WTC11 (cell line): ENCODE results near the gene VANGL2. TPM values are rescaled to one million over a fixed set of nuclear protein-coding genes. Genes with fewer than 3 reads are reported as not detected.
A peak's percentile ranks its signal among the peaks of the same experiment; 100 is the strongest.

ENCODE experiments used
- ATAC-seq: fragments of 200-7000 bp; cut with Tn5 transposase; 2 replicates; pipeline ENCODE4 v1.10.0; 2021; ENCODE audit warnings: mild to moderate bottlenecking, moderate library complexity
- CTCF ChIA-PET: fragments of 300-600 bp; sonication (Branson Sonifier 250); formaldehyde crosslinking; loops from one replicate; lab custom pipeline; 2021; ENCODE audit warnings: antibody characterized with exemption; lab: Charles Lee
- POLR2A ChIA-PET: fragments of 350-600 bp; sonication (Branson Sonifier 250); formaldehyde crosslinking; loops from one replicate; lab custom pipeline; 2021; ENCODE audit warnings: antibody characterized with exemption; lab: Charles Lee
- DNase-seq: peaks from one replicate; pipeline ENCODE4 v3.0.0; 2021; ENCODE audit warnings: low spot score
- H3K27ac Mint-ChIP-seq: 2 replicates; pipeline ENCODE4 v1.8.0; 2021; ENCODE audit warnings: mixed read lengths
- H3K27me3 Mint-ChIP-seq: 2 replicates; pipeline ENCODE4 v1.8.0; 2021; ENCODE audit warnings: low read depth, mild to moderate bottlenecking, moderate library complexity, mixed read lengths
- H3K36me3 Mint-ChIP-seq: 2 replicates; pipeline ENCODE4 v1.8.0; 2021; ENCODE audit warnings: mixed read lengths
- H3K4me1 Mint-ChIP-seq: 2 replicates; pipeline ENCODE4 v1.8.0; 2022; ENCODE audit warnings: mixed read lengths
- H3K4me3 Mint-ChIP-seq: 2 replicates; pipeline ENCODE4 v1.8.0; 2021; ENCODE audit warnings: mild to moderate bottlenecking, moderate library complexity, mixed read lengths
- H3K9me3 Mint-ChIP-seq: 2 replicates; pipeline ENCODE4 v1.8.0; 2021; ENCODE audit warnings: mixed read lengths
- ARID4B ChIP-seq: sonication (generic); formaldehyde crosslinking; IDR thresholded peaks from 2 replicates; pipeline ENCODE4 v1.8.0; 2023; ENCODE audit warnings: missing genetic modification reagents, mild to moderate bottlenecking, borderline replicate concordance
- ATF2 ChIP-seq: sonication (generic); formaldehyde crosslinking; IDR thresholded peaks from 2 replicates; pipeline ENCODE4 v1.8.1; 2022; ENCODE audit warnings: low read depth, missing genetic modification reagents, borderline replicate concordance
- CBFB ChIP-seq: sonication (generic); formaldehyde crosslinking; IDR thresholded peaks from 2 replicates; pipeline ENCODE4 v1.8.1; 2022; ENCODE audit warnings: mild to moderate bottlenecking, low read depth, missing genetic modification reagents
- CTCF ChIP-seq: fragments of 200-600 bp; IDR thresholded peaks from 2 replicates; pipeline ENCODE4 v1.8.0; 2022; ENCODE audit warnings: antibody characterized with exemption
- FOXK1 ChIP-seq: sonication (generic); formaldehyde crosslinking; IDR thresholded peaks from 2 replicates; pipeline ENCODE4 v1.8.0; 2022; ENCODE audit warnings: mild to moderate bottlenecking, moderate library complexity, missing genetic modification reagents
- FOXP4 ChIP-seq: sonication (generic); formaldehyde crosslinking; IDR thresholded peaks from 2 replicates; pipeline ENCODE4 v1.8.0; 2022; ENCODE audit warnings: mild to moderate bottlenecking, missing genetic modification reagents
- GTF2I ChIP-seq: fragments of 250-450 bp; sonication (Bioruptor Pico); conservative IDR thresholded peaks from 2 replicates; pipeline ENCODE4 v1.4.0; 2021; ENCODE audit warnings: mild to moderate bottlenecking
- HMGXB4 ChIP-seq: sonication (generic); formaldehyde crosslinking; IDR thresholded peaks from 2 replicates; pipeline ENCODE4 v1.8.1; 2023; ENCODE audit warnings: mild to moderate bottlenecking, moderate library complexity, missing genetic modification reagents
- IRF2 ChIP-seq: sonication (generic); formaldehyde crosslinking; IDR thresholded peaks from 2 replicates; pipeline ENCODE4 v1.8.0; 2022; ENCODE audit warnings: low read depth, missing genetic modification reagents, borderline replicate concordance
- MAX ChIP-seq: sonication (generic); formaldehyde crosslinking; IDR thresholded peaks from 2 replicates; pipeline ENCODE4 v1.8.0; 2022; ENCODE audit warnings: mild to moderate bottlenecking, missing genetic modification reagents
- NFE2L1 ChIP-seq: sonication (generic); formaldehyde crosslinking; IDR thresholded peaks from 2 replicates; pipeline ENCODE4 v1.8.1; 2023; ENCODE audit warnings: missing genetic modification reagents
- NR1H2 ChIP-seq: sonication (generic); formaldehyde crosslinking; IDR thresholded peaks from 2 replicates; pipeline ENCODE4 v1.9.0; 2021; ENCODE audit warnings: mild to moderate bottlenecking, moderate library complexity, missing genetic modification reagents
- TEAD1 ChIP-seq: sonication (generic); formaldehyde crosslinking; IDR thresholded peaks from 2 replicates; pipeline ENCODE4 v1.8.0; 2022; ENCODE audit warnings: mild to moderate bottlenecking, missing genetic modification reagents
- TEAD4 ChIP-seq: sonication (generic); formaldehyde crosslinking; IDR thresholded peaks from 2 replicates; pipeline ENCODE4 v1.8.0; 2022; ENCODE audit warnings: mild to moderate bottlenecking, missing genetic modification reagents
- TP53 ChIP-seq: sonication (generic); formaldehyde crosslinking; IDR thresholded peaks from 2 replicates; pipeline ENCODE4 v1.8.1; 2023; ENCODE audit warnings: mild to moderate bottlenecking, missing genetic modification reagents
- ZBTB21 ChIP-seq: sonication (generic); formaldehyde crosslinking; IDR thresholded peaks from 2 replicates; pipeline ENCODE4 v1.8.1; 2023; ENCODE audit warnings: mild to moderate bottlenecking, missing genetic modification reagents, borderline replicate concordance
- ZNF263 ChIP-seq: sonication (generic); formaldehyde crosslinking; IDR thresholded peaks from 2 replicates; pipeline ENCODE4 v1.8.1; 2022; ENCODE audit warnings: low read depth, mild to moderate bottlenecking, moderate library complexity, missing genetic modification reagents
- total RNA-seq: library from RNA; stranded (reverse); gene quantifications from 3 replicates; pipeline ENCODE4 v1.2.3, GENCODE V29; 2021

Gene VANGL2
- total RNA-seq, 1 experiment from 2014 or later, result 68.0 TPM

- Mint-ChIP-seq H3K4me1 (peaks cover 40% of the 10 kb centered on the region), H3K27me3 (no peaks in the 10 kb centered on the region), H3K9me3 (no peaks in the 10 kb centered on the region), H3K27ac (no peak overlapping the region), H3K4me3 (peak overlapping the region; percentile 48), H3K36me3 (no peaks in the 10 kb centered on the region)
- ATAC-seq, result peak; percentile 43
- CTCF ChIA-PET, result interaction anchor here (0.7 to 8.3 kb wide), 16 partner anchors 11 to 289 kb away, joined by 3 to 199 read pairs (median 14); partner anchors contain the start of genes COPA, NCSTN, NHLH1 and VANGL2
- DNase-seq, result peak; percentile 50
- POLR2A ChIA-PET, result interaction anchor here (0.5 to 3.0 kb wide), 8 partner anchors 8 to 67 kb away, joined by 3 to 14 read pairs (median 4); partner anchors contain the start of gene NHLH1
- TF ChIP-seq ZNF263 (CRISPR knock-in tag), result peak; percentile 72; the same call in 1 of the 2 replicates
- TF ChIP-seq TEAD4 (CRISPR knock-in tag), result no peak
- peak; percentile 7; the same call in 1 of the 2 replicates for TF ChIP-seq MAX (CRISPR knock-in tag)
- no peak for TF ChIP-seq NFE2L1 (CRISPR knock-in tag)
- TF ChIP-seq TEAD1 (CRISPR knock-in tag), result no peak
- no peak for TF ChIP-seq GTF2I (CRISPR knock-in tag)
- no peak for TF ChIP-seq ZBTB21
These were observed 25.9 kb upstream of the VANGL2 start for GRCh38 chr1:160374306-160375110.

GRCh38 chr1:160375788-160376524 is 24.4 kb upstream of the VANGL2 start:
- no peaks in the 10 kb centered on the region for H3K27me3 Mint-ChIP-seq
- peak; percentile 37 for DNase-seq
- peak; percentile 55 for ATAC-seq
- peaks cover 35% of the 10 kb centered on the region for H3K4me1 Mint-ChIP-seq
- peak overlapping the region; percentile 49 for H3K4me3 Mint-ChIP-seq
- TF ChIP-seq MAX (CRISPR knock-in tag), result peak; percentile 62
- TF ChIP-seq CBFB (CRISPR knock-in tag), result peak; percentile 47; the same call in 1 of the 2 replicates
- 0 out of 2 replicates have a peak, but pooled peaks have one; percentile 33 for TF ChIP-seq TEAD1 (CRISPR knock-in tag)
- peak; percentile 60; the same call in 1 of the 2 replicates for TF ChIP-seq FOXP4 (CRISPR knock-in tag)
- no peak for TF ChIP-seq NR1H2 (CRISPR knock-in tag)
- no peak for TF ChIP-seq TP53
- TF ChIP-seq ARID4B (CRISPR knock-in tag), result peak; percentile 53; the same call in 1 of the 2 replicates
- TF ChIP-seq CTCF, result no peak
- TF ChIP-seq ATF2, result no peak
- no peak for TF ChIP-seq IRF2 (CRISPR knock-in tag)
- TF ChIP-seq FOXK1, result 0 out of 2 replicates have a peak, but pooled peaks have one; percentile 16
- TF ChIP-seq HMGXB4 (CRISPR knock-in tag), result no peak
- ChIA-PET POLR2A (interaction anchor here (0.7 to 3.0 kb wide), 5 partner anchors 12 to 25 kb away, joined by 3 to 14 read pairs (median 5); partner anchors contain the start of gene VANGL2), CTCF (interaction anchor here (0.6 to 8.3 kb wide), 37 partner anchors 12 to 290 kb away, joined by 3 to 199 read pairs (median 5); partner anchors contain the start of genes DCAF8, NHLH1 and VANGL2)
- H3K27ac Mint-ChIP-seq, result no peak overlapping the region; the same call in 1 of the 2 replicates
- H3K9me3 Mint-ChIP-seq, result no peaks in the 10 kb centered on the region
- H3K36me3 Mint-ChIP-seq, result no peaks in the 10 kb centered on the region
